A673 (cell line): ENCODE measurements around the gene KCNJ5.

Source experiments
- CTCF ChIP-seq: fragments of 300-800, 200-600 bp; sonication (generic); conservative IDR thresholded peaks from 2 replicates; pipeline ENCODE4 v1.5.1; 2017; ENCODE audit warnings: low read depth, mild to moderate bottlenecking, antibody characterized with exemption, low read length, moderate library complexity, mixed read lengths
- EZH2 ChIP-seq: fragments of 200-600 bp; sonication (generic); IDR thresholded peaks from 2 replicates; pipeline ENCODE4 v1.6.1; 2017; ENCODE audit warnings: borderline replicate concordance, low read depth, mild to moderate bottlenecking, mixed read lengths, antibody characterized with exemption, low read length; ENCODE audit not compliant: poor library complexity, severe bottlenecking

- TF ChIP-seq CTCF (no peak), EZH2 (no peak)
These were observed 20.5 kb downstream of the KCNJ5 start for GRCh38 chr11:128911701-128912100.
